ENCODE measurements around the gene SV2C. TPM values are rescaled to one million over a fixed set of nuclear protein-coding genes. Genes with fewer than 3 reads are reported as not detected.

SV2C gene
- not detected in 2 replicates for total RNA-seq

GRCh38 chr5:76082772-76083554 is at the start of gene SV2C:
Gene SV2C, plus strand, starts transcription at chr5:76083383. Its CDS starts 48,368 bp downstream, at chr5:76131751.

DNA sequence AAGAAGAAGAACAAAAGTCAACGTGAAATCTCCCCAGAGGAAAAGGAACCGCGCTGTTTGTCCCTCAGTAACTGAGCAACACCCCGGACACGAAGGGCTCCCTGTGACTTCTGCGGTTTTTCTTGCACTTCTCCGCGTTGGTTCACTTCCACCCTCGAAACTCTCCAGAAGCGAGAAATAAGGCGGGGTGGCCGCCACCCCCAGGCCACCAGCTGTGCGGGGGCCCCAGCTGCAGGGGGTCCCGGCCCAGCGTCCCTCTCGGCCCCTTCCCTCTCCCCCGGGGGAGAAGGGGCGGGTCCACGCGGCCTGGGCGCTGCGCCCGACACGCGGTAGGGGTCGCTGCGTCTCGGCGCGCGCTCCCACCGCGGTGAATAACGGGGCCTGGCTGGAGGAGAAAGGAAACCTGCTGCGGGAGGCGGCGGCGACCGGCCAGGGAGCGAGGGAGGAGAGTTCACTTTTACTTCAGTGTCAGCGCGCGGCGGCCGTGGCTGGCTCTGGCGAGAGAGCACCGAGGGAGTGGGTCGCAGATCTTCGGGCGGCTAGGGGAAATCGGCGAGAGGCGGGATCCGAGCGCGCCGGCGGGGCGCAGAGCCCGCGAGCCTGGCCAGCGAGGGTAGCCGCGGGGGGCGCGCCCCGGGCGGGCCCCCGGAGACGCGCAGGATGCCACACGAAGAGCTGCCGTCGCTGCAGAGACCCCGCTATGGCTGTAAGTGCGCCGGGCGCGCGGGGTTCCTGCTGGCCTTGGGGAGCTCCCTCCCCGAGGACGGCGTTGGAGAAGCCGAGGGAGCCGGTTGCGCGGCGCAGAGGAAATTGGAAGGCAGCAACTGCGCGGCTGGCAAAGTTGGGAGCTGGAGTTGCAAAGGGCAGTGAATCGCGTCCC is 319.9 kb downstream of the SV2C start, which contains the start of gene IQGAP2:
Gene IQGAP2, plus strand, starts transcription at position 400 of the 880 bp plus-strand sequence. Its CDS starts 261 bp downstream, at position 661.

Measured in myometrial cell (primary cell).